ENCODE measurements around the gene CHSY3. TPM values are rescaled to one million over a fixed set of nuclear protein-coding genes. Genes with fewer than 3 reads are reported as not detected.
A peak's percentile ranks its signal among the peaks of the same experiment; 100 is the strongest.

CHSY3 gene
- total and polyA plus RNA-seq, 2 experiments from 2014 or later: 1.8 to 6.7 TPM

DNA sequence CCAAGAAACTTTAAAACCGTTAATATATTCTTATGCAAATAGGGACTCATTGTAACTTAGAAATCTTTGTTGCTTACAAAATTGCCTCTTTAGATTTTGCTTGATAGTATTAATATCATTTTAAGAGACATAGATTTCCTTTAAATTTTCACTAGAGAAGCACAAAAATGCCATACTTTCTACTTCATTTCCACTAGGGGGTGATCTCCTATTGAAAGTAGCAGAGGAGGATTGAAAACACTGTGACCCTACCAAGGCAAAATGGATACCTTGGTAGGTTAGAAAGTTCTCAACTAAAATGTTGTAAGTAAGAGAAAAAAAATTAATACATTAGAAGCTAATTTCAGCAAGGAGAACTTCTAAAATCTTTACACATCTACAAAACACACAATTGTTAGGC lies 204.9 kb downstream of the CHSY3 start:
- no peaks in the 10 kb centered on the region for H3K27me3 ChIP-seq
- peak; percentile 45 to 69 for DNase-seq (ENCODE audit: low read depth in 1 of 2, low spot score in 1 of 2)
- TF ChIP-seq, protein P1, sequence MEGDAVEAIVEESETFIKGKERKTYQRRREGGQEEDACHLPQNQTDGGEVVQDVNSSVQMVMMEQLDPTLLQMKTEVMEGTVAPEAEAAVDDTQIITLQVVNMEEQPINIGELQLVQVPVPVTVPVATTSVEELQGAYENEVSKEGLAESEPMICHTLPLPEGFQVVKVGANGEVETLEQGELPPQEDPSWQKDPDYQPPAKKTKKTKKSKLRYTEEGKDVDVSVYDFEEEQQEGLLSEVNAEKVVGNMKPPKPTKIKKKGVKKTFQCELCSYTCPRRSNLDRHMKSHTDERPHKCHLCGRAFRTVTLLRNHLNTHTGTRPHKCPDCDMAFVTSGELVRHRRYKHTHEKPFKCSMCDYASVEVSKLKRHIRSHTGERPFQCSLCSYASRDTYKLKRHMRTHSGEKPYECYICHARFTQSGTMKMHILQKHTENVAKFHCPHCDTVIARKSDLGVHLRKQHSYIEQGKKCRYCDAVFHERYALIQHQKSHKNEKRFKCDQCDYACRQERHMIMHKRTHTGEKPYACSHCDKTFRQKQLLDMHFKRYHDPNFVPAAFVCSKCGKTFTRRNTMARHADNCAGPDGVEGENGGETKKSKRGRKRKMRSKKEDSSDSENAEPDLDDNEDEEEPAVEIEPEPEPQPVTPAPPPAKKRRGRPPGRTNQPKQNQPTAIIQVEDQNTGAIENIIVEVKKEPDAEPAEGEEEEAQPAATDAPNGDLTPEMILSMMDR (IDR thresholded peaks at IDR 0.05; ENCODE audit: low read depth, low read length): peak; percentile 67

DNA sequence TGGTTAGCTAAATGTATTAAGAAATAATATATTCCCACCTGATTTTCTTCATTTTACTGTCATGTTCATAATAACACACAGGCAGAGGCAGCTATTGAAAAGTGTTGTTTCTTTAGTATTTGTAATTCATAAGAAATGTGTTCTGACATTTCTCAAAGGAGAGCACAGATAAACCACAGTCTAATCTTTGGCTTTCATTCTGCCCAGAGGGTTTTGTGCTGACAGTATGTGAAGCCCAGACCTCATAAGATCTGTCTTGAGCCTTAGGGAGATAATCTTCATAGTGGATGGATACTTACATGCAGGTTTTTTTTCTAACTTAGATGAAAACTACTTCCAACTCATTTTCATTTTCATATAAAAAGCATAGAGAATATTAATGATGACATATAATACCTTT lies 206.1 kb downstream of the CHSY3 start:
- DNase-seq (ENCODE audit: low read depth in 1 of 2, low spot score in 1 of 2): peak in 1 of 2 donors; percentile 42
- Histone ChIP-seq H3K27ac (no peak overlapping the region), H3K27me3 (no peaks in the 10 kb centered on the region), H3K4me1 (ENCODE audit: low read depth) (peaks cover 5% of the 10 kb centered on the region), H3K9me3 (ENCODE audit: low read depth) (no peaks in the 10 kb centered on the region), H3K4me3 (no peak overlapping the region), H3K36me3 (no peaks in the 10 kb centered on the region)
- TF ChIP-seq, protein P1 (IDR thresholded peaks at IDR 0.05; ENCODE audit: low read depth, low read length): no peak

More for the DNA sequence above, 204.9 kb downstream of the CHSY3 start:
- H3K4me1 ChIP-seq (ENCODE audit: low read depth): peaks cover 5% of the 10 kb centered on the region
- no peaks in the 10 kb centered on the region for H3K9me3 ChIP-seq (ENCODE audit: low read depth)
- H3K4me3 ChIP-seq: no peak overlapping the region
- H3K36me3 ChIP-seq: no peaks in the 10 kb centered on the region
- no peak overlapping the region for H3K27ac ChIP-seq

DNA sequence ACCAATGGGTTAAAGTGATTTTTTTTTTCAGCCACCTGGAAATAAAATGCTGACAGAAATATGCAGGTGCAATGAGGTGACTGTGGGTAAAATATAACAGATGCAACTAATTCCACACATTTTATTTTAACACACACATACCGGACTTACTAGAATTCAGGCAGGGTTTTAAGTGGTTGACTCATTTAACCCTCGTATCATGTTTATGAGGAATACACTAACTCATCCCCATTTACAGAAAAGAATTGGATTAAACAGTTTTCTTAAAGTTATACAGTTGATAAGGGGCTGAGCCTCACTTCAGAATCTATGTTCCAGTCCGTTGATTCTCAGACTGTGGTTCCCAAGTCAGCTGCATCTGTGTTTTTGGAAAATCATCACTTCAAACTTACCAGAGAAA lies 207.5 kb downstream of the CHSY3 start:
- H3K36me3 ChIP-seq: no peaks in the 10 kb centered on the region
- TF ChIP-seq, protein P1 (IDR thresholded peaks at IDR 0.05; ENCODE audit: low read depth, low read length): no peak
- no peak for DNase-seq (ENCODE audit: low read depth in 1 of 2, low spot score in 1 of 2)
- H3K27ac ChIP-seq: no peak overlapping the region
- no peak overlapping the region for H3K4me3 ChIP-seq
- no peaks in the 10 kb centered on the region for H3K9me3 ChIP-seq (ENCODE audit: low read depth)
- H3K4me1 ChIP-seq (ENCODE audit: low read depth): peaks cover 5% of the 10 kb centered on the region
- no peaks in the 10 kb centered on the region for H3K27me3 ChIP-seq

DNA sequence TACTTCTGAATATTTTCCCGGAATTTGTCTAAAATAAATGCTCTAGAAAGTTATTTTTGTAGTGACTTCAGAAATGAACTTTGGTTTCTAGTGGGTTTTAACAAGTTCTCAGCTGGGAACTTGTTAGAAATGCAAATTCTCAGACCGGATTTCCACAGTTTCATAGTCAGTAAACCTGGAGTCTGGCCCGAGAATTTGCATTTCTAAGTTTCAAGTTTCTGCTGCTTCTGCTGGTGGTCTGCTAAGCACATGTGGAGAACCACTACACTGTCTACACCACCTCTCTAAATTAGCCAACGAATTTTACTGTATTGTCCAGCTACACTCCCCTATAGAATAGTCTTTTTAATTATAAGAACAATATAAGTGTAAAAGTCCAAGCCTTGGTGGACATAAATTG lies 208.0 kb downstream of the CHSY3 start:
- Histone ChIP-seq H3K36me3 (no peaks in the 10 kb centered on the region), H3K27ac (no peak overlapping the region), H3K27me3 (no peaks in the 10 kb centered on the region), H3K4me3 (no peak overlapping the region), H3K4me1 (ENCODE audit: low read depth) (peaks cover 5% of the 10 kb centered on the region), H3K9me3 (ENCODE audit: low read depth) (no peaks in the 10 kb centered on the region)
- TF ChIP-seq, protein P1 (IDR thresholded peaks at IDR 0.05; ENCODE audit: low read depth, low read length): no peak
- DNase-seq (ENCODE audit: low read depth in 1 of 2, low spot score in 1 of 2): no peak

DNA sequence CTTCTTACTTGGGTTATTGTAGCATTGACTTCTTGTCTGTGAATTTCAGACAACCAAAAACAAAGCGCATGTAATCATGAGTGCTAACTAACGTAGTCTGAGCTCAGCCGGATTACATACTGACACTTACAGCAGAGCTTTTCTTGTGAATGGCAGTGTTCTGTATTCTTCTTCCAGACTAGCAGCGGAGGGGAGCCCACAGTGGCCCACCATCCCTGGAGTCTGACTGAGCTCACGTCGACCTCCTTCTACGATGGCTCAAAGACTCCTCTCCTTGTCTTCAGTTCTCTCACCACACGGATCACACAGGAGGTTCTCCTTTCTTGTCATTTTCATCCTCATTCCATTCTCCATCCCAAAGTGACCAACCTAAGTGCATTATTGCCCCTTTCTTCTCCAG lies 211.4 kb downstream of the CHSY3 start:
- H3K9me3 ChIP-seq (ENCODE audit: low read depth): no peaks in the 10 kb centered on the region
- no peak overlapping the region for H3K27ac ChIP-seq
- no peak for DNase-seq (ENCODE audit: low read depth in 1 of 2, low spot score in 1 of 2)
- no peak overlapping the region for H3K4me3 ChIP-seq
- TF ChIP-seq, protein P1 (IDR thresholded peaks at IDR 0.05; ENCODE audit: low read depth, low read length): no peak
- H3K27me3 ChIP-seq: no peaks in the 10 kb centered on the region
- no peaks in the 10 kb centered on the region for H3K36me3 ChIP-seq
- H3K4me1 ChIP-seq (ENCODE audit: low read depth): no peaks in the 10 kb centered on the region

DNA sequence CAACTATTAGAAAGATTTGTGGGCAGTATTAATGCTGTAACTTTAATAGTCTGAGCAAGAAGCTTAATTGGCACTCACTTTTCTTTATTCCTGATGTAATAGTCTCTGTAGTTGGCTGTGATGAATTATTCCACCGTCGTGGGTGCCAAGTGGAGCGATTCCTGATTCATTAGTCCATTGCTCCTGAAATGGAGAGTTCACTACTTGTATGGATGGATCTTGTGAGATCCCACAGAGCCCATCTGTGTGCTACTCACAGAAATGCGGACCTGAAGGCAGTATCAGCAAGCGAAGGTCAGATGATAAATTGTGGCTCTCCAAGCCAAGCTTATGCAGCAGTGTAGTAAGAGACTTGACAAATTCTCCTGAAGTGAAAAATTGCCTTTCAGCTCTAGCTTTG lies 212.2 kb downstream of the CHSY3 start:
- no peak overlapping the region for H3K27ac ChIP-seq
- DNase-seq (ENCODE audit: low read depth in 1 of 2, low spot score in 1 of 2): no peak
- no peaks in the 10 kb centered on the region for H3K36me3 ChIP-seq
- TF ChIP-seq, protein P1 (IDR thresholded peaks at IDR 0.05; ENCODE audit: low read depth, low read length): no peak
- no peak overlapping the region for H3K4me3 ChIP-seq
- H3K27me3 ChIP-seq: no peaks in the 10 kb centered on the region
- no peaks in the 10 kb centered on the region for H3K9me3 ChIP-seq (ENCODE audit: low read depth)
- H3K4me1 ChIP-seq (ENCODE audit: low read depth): no peaks in the 10 kb centered on the region
